ENCODE results near the gene PDE4B.
"Not testable (repeated sequence)": the region's sequence is repeated elsewhere in the genome, so short reads cannot be mapped to it uniquely, and the experiment has no call there.

Gene PDE4B

DNA sequence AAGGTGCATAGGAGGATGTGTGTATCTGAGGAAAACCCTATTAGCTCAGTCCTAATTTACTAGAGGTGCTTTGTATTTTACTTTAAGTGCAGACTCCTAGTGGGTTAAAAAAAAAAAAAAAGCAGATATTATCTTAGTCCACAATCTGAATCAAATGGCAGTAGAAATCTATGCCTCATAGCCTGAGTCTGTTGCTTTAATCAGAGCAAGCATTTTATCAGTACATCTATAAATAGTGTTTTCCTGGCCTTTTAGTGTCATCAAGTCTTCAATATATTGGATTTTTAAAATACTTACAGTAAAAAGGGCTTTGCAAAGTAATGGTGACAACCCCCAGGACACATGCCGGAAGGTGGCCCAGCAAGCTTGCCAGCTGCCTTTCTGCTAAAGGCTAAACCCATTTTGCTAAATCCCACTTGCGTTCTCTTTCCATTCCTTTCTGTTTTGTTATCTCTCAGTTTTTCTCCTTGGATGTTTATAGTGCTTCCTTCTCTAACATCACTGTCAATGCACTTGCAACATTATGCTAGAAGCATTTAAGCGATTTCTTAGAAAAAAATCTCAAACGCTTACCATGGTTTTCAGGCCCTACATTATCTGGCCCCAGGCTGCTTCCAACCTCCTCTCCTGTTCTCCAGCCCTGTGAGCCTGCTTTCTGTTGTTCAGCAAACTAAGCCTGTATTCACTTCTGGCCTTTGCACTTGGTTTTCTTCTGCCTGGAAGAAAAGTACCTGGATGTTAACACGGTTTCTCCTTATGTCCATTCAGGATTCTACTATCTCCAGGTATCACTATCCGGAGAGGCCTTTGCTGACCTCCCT is 206.3 kb downstream of the PDE4B start:
- DNase-seq, result no peak

DNA sequence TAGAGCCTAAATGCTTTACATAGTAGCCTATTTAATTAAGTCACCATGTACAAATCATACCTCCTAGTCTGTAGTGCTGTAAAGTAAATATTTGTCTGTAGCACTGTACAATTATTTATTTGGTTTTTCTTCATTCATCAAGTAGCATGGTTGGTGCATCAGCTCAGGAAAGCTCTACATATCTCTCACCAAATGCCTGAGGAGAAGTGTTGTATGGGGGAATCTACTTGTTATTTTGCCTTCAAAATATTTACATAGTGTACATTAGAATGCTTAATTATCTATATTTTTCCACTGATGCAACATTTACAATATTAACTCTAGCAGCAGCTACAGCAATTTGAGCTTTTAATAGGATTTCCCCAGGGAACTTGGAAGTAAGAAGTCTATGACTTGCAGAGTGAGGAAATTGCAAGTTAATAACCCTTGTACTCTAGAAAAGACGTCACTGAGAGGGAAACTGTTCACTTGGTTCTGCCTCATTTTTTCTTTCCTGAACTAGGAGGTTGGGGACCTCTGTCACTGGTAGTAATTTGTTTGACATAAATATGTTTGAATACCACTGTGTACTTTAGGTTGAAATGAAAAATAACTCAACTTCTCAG is 207.4 kb downstream of the PDE4B start:
- DNase-seq, result no peak

DNA sequence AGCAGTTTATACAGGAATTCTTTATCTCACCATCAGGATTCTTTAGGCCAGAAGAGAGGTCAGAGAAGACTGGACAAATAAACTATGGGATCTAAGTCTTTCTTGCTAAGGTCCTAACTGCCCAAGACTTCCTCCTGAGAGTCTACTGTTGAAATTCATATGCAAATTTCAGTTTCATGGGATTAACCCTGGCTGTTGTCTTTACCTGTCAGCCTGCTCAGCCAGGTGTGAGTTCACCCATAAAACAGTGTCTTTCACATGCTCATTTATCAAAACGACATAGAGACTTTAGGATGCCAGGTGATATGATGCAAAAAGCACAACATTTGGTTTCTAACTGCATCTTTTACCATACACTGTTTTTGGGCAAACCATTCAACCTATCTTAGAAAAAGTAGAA is 211.0 kb downstream of the PDE4B start:
- no peak for DNase-seq

DNA sequence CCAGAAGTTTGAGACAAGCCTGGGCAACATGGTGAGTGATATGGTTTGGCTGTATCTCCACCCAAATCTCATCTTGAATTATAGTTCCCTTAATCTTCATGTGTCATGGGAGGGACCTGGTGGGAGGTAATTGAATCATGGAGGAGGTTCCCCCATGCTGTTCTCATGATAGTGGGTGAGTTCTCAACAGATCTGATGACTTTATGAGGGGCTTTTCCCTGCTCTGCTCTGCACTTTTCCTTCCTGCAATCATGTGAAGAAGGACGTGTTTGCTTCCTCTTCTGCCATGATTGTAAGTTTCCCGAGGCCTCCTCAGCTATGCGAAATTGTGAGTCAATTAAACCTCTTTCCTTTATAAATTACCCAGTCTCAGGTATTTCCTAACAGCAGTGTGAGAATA is 213.8 kb downstream of the PDE4B start:
- not testable (repeated sequence) for DNase-seq

DNA sequence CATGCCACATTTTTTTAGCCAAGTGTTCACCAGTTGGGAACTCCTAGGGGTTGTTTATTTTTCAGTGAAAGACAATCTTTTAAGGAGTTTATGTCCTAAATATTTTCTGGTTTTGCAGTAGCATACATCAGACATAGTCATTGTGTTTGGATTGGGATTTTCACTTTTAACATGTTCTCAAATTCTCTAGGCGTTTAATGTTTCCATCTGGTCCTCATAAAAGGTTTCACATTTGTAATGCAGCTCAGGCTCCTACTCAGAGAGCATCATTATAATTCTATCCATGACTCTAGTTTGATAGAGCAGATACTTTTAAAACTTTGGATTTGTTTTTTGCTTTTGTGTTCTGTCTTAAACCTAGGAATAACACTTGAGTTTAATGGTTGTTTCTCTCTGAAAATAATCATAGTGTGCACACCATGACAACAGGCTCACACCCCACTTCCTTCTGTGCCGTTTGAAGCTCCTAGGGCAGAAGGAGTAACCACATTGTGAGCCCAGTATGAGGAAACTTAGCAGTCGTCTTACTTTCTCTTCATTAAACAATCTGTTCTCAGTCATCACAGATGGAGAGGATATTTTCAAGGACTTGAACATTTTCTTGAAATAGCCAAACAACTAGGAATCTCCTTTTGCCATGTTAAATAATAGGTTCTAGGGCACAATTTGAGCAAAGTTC is 219.6 kb downstream of the PDE4B start:
- DNase-seq, result no peak

DNA sequence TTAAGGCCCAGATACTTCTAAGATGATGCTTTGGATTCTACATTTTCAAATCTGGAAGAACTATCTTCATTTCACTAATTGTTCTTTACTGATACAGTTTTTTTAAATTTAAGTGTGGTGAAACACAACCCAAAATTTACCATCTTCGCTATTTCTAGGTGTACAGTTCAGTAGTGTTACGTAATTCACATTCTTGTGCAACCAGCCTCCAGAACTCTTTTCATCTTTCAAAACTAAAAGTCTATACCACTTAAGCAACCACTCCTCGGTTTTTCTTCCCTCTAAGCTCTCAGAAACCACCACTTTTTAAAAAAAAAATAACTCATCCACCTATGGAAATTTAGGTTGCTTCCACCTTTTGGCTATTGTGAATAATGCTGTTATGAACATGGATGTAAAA is 220.7 kb downstream of the PDE4B start:
- no peak for DNase-seq

GRCh38 chr1:66022904-66023620 is 230.4 kb downstream of the PDE4B start:
- DNase-seq, result no peak

DNA sequence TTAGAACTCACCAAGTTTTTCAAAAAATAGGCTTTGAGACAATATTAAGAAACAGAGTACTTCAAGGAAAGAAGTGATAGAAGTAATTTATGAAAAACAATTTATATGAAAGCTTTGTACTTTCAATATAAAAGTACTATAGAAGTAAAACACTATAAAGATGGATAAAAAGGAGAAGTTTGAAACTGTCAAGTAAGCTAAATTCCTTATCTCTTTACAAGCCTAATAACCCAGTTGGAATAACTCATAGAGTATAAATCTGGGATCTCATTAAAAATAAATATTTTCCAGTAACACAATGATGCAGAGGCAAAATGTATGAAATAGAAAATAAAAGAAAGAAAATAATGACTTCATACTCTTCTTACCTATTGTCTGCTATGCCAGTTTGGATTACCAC is 232.5 kb downstream of the PDE4B start:
- DNase-seq, result no peak

- no peak for DNase-seq
Observed at GRCh38 chr1:66028035-66028434, 235.3 kb downstream of the PDE4B start.

DNA sequence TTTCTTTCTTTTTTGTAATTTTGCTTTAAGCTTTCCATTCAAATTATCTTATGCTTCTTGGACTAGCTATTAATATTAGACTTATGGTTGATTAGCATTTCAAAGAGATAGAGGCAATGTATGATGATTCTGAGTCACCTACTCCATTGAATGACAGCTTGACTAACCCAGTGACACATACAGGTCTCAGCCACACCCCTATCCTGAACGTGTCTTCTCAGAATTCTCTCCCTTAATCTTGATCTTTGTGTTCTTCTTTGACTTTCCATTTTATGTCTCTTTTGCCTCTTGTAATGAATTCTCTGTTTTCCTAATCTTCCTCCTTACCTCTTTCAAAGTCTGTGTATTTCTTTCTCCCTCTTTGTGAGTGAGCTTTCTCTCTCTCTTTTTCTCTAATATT is 241.1 kb downstream of the PDE4B start:
- no peak for DNase-seq

- no peak for DNase-seq
Observed at GRCh38 chr1:66035616-66036245, 243.0 kb downstream of the PDE4B start.

- no peak for DNase-seq
Observed at GRCh38 chr1:66041654-66042053, 249.0 kb downstream of the PDE4B start.

GRCh38 chr1:66043186-66043585 is 250.5 kb downstream of the PDE4B start:
- no peak for DNase-seq

DNA sequence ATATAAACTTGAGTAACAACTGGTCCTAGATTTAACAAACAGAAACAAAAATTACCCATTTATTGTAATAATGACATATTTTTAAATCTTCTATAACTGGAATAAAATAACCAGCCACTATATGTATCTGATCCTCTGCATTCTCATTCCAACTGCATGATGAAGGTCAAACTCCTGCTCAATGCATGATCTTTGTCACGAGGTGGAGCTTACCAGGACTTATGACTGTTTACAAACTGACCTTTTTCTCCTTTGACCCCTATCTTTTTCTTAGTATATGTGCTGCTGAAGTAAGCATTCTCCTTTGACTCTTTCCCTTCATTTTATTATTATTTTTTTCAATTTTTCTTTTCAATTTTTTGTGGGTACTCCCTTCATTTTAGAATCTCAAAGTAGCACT is 252.2 kb downstream of the PDE4B start:
- no peak for DNase-seq

GRCh38 chr1:66046415-66046814 is 253.7 kb downstream of the PDE4B start:
- DNase-seq, result no peak

- no peak for DNase-seq
Observed at GRCh38 chr1:66048011-66048410, 255.3 kb downstream of the PDE4B start.

- DNase-seq, result no peak
Observed at GRCh38 chr1:66050123-66050522, 257.4 kb downstream of the PDE4B start.

DNA sequence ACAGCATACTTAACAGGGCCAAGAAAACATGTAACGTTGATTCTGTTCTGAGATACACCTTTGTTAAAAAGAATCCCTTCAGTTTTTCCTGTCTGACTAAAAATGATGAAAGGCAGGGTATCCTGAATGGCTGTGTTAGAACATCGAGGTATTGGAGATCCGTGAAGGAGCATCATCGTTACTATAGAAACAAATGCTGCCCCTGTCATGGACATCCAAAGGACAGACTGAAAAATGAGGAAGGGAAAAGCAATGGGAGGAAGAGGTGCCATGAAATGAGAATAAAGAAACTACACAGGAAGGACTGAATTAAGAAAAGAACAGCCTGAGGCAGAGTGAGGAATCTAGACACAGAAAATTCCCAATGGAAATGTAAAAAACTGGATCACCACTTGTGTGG is 257.9 kb downstream of the PDE4B start:
- no peak for DNase-seq

- DNase-seq, result no peak
Observed at GRCh38 chr1:66055092-66055491, 262.4 kb downstream of the PDE4B start.

DNA sequence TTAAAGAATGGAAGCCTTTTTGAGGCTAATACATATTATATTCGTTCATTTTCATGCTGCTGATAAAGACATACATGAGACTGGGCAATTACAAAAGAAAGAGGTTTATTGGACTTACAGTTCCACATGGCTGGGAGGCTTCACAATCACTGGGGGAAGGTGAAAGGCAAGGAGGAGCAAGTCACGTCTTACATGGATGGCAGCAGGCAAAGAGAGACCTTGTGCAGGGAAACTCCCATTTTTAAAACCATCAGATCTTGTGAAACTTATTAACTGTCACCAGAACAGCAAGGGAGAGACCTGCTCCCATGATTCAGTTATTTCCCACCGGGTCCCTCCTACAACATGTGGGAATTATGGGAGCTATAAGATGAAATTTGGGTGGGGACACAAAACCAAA is 264.8 kb downstream of the PDE4B start:
- DNase-seq, result not testable (repeated sequence)

- DNase-seq, result no peak
Observed at GRCh38 chr1:66058558-66058957, 265.9 kb downstream of the PDE4B start.

DNA sequence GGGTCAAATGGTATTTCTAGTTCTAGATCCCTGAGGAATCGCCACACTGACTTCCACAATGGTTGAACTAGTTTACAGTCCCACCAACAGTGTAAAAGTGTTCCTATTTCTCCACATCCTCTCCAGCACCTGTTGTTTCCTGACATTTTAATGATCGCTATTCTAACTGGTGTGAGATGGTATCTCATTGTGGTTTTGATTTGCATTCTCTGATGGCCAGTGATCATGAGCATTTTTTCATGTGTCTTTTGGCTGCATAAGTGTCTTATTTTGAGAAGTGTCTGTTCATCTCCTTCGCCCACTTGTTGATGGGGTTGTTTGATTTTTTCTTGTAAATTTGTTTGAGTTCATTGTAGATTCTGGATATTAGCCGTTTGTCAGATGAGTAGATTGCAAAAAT is 274.5 kb downstream of the PDE4B start:
- not testable (repeated sequence) for DNase-seq
